HepG2 (cell line): ENCODE results near the gene ZMYM1. TPM values are rescaled to one million over a fixed set of nuclear protein-coding genes. Genes with fewer than 3 reads are reported as not detected.

ENCODE experiments used
- CCDC6 ChIP-seq: sonication (generic); formaldehyde crosslinking; IDR thresholded peaks from 2 replicates; pipeline ENCODE4 v1.8.1; 2022; ENCODE audit warnings: mild to moderate bottlenecking, missing genetic modification reagents, moderate library complexity
- EHMT2 ChIP-seq: fragments of 200-600 bp; sonication (generic); IDR thresholded peaks from 2 replicates; pipeline ENCODE4 v1.7.0; 2017; ENCODE audit warnings: antibody characterized with exemption, low read depth, low read length, borderline replicate concordance
- ETV5 ChIP-seq: IDR thresholded peaks from 2 replicates; pipeline ENCODE4 v1.6.1; 2018; ENCODE audit warnings: missing biosample characterization, missing genetic modification reagents, inconsistent platforms, borderline replicate concordance
- IRF2 ChIP-seq: IDR thresholded peaks from 2 replicates; pipeline ENCODE4 v1.6.1; 2018; ENCODE audit warnings: missing genetic modification reagents, missing compliant biosample characterization
- NFYC ChIP-seq: IDR thresholded peaks from 2 replicates; pipeline ENCODE4 v1.6.1; 2016; ENCODE audit warnings: missing genetic modification reagents, missing compliant biosample characterization
- NONO ChIP-seq, 2 experiments: fragments of 450-650 bp in 1 of 2; sonication (generic) in 1 of 2; formaldehyde crosslinking in 1 of 2; IDR thresholded peaks in 1 of 2; conservative IDR thresholded peaks in 1 of 2; 2 replicates each; pipeline versions ENCODE4 v1.6.1 to v1.8.0; 2017 to 2022; ENCODE audit warnings: mild to moderate bottlenecking in 1 of 2, missing genetic modification reagents in 1 of 2, moderate library complexity in 1 of 2
- ONECUT2 ChIP-seq: sonication (generic); formaldehyde crosslinking; IDR thresholded peaks from 2 replicates; pipeline ENCODE4 v1.4.0; 2020; ENCODE audit warnings: missing genetic modification reagents
- PHF5A ChIP-seq: IDR thresholded peaks from one replicate; pipeline ENCODE4 v1.6.1; 2018; ENCODE audit warnings: low read depth, missing genetic modification reagents; ENCODE audit not compliant: unreplicated experiment
- PRPF4 ChIP-seq: fragments of 200-400 bp; formaldehyde crosslinking; IDR thresholded peaks from 2 replicates; pipeline ENCODE4 v1.6.1; 2016; ENCODE audit warnings: low read length, low read depth; ENCODE audit not compliant: poor library complexity, severe bottlenecking
- SAFB2 ChIP-seq: sonication (generic); formaldehyde crosslinking; IDR thresholded peaks from 2 replicates; pipeline ENCODE4 v1.5.1; 2020; ENCODE audit warnings: missing genetic modification reagents, low read depth, mild to moderate bottlenecking, borderline replicate concordance
- TSC22D2 ChIP-seq: sonication (generic); formaldehyde crosslinking; IDR thresholded peaks from 2 replicates; pipeline ENCODE4 v1.5.1; 2020; ENCODE audit warnings: missing genetic modification reagents, mild to moderate bottlenecking, borderline replicate concordance
- ZNF282 ChIP-seq: fragments of 450-650 bp; IDR thresholded peaks from 2 replicates; pipeline ENCODE4 v1.6.1; 2018; ENCODE audit not compliant: partially characterized antibody
- ZNF841 ChIP-seq: sonication (generic); formaldehyde crosslinking; IDR thresholded peaks from 2 replicates; pipeline ENCODE4 v1.8.1; 2023; ENCODE audit warnings: missing genetic modification reagents, borderline replicate concordance
- ZNF891 ChIP-seq: sonication (generic); formaldehyde crosslinking; IDR thresholded peaks from 2 replicates; pipeline ENCODE4 v1.5.0; 2020; ENCODE audit warnings: mild to moderate bottlenecking, missing genetic modification reagents
- polyA plus RNA-seq, 8 experiments: library from polyadenylated mRNA; depleted of rRNA in 3 of 8; stranded (reverse) in 7 of 8; unstranded in 1 of 8; fragments of >200 nt; fragmentation: Illumina TruSeq in 4 of 8; extraction: Trizol in 4 of 8; gene quantifications; 2 replicates each; pipeline versions ENCODE4 v1.2.1 to v1.2.3, GENCODE V29; 2011 to 2016; ENCODE audit warnings: low read depth in 4 of 8, missing spikeins in 1 of 8, mixed read lengths in 1 of 8; ENCODE audit not compliant: insufficient read depth in 1 of 8
- total RNA-seq, 5 experiments: library from RNA; depleted of rRNA; stranded (reverse); fragments of >200 nt; fragmentation: Illumina TruSeq; extraction: Trizol; gene quantifications; 2 replicates each; pipeline ENCODE4 v1.2.3, GENCODE V29; 2016; ENCODE audit warnings: low read depth in 1 of 5
- TF ChIP-seq, protein P1 (sequence below): sonication (generic); formaldehyde crosslinking; IDR thresholded peaks from 2 replicates; pipeline ENCODE4 v1.4.0; 2020; ENCODE audit warnings: missing genetic modification reagents, low read depth, mild to moderate bottlenecking, borderline replicate concordance
- TF ChIP-seq, protein P2 (sequence below): sonication (generic); formaldehyde crosslinking; IDR thresholded peaks from 2 replicates; pipeline ENCODE4 v1.4.0; 2020; ENCODE audit warnings: missing genetic modification reagents, borderline replicate concordance
- TF ChIP-seq, protein P3 (sequence below): sonication (generic); formaldehyde crosslinking; IDR thresholded peaks from 2 replicates; pipeline ENCODE4 v1.4.0; 2020; ENCODE audit warnings: mild to moderate bottlenecking, missing genetic modification reagents
- TF ChIP-seq, protein P4 (sequence below): sonication (generic); formaldehyde crosslinking; IDR thresholded peaks from 2 replicates; pipeline ENCODE4 v1.8.1; 2023; ENCODE audit warnings: missing genetic modification reagents, inconsistent platforms, borderline replicate concordance
- TF ChIP-seq, protein P5 (sequence below): fragments of 450-650 bp; IDR thresholded peaks from 2 replicates; pipeline ENCODE4 v1.6.1; 2017

Gene ZMYM1
- total and polyA plus RNA-seq, 2 of the 13 experiments (the other 11 are each of a cell fraction or from before 2014, with no cell fraction given): 10.0 to 16.2 TPM

DNA sequence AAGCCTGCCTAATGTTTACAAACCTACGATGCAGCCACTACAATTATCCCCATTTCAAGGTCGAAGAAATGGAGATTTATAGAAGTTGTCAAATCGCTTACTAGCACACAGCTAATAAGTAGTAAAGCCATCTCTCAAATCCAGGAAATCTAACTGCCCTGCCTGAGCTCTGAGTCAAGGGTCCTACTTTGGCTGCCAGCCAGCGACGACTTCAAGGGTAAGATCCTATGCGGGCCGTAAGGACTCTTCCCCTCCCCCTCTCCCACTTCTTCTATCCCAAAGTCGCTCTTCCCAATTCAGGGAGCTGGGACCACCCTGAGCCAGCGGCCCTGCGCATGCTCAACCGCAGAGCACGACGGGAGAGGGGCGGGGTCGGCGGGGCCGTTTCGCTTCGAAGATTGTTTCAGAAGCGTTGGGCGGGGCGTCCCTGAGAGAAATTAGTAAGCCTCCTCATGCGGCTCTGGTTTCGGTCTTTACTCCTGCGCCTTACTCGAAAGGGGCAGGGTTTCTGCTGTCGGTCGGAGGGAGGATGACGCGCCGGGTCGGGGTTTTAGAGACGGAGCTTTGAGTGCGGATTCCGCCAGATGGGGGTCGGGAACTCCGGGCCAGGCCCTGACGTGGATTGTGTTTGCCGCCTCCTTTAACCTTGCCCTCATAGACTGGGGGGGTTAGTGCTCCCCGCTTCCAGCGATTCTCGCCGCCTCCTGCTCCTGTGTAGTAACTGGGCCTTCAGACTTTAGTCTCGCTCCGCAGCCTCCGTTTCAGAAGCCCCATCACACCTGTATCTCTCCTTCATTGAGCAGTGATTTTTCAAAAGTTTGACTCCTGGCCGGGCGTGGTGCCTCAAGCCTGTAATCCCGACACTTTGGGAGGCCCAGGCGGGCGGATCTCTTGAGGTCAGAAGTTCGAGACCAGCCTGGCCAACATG is at the start of gene ZMYM1 (continued):
- TF ChIP-seq, protein P1, sequence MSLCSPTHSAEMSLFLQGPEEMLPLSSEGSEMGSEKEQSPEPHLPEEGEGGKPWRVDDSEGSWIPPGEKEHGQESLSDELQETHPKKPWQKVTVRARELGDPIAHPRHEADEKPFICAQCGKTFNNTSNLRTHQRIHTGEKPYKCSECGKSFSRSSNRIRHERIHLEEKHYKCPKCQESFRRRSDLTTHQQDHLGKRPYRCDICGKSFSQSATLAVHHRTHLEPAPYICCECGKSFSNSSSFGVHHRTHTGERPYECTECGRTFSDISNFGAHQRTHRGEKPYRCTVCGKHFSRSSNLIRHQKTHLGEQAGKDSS: no peak
- TF ChIP-seq ZNF841 (no peak), IRF2 (CRISPR knock-in tag) (peak; percentile 69; the same call in 1 of the 2 replicates), TSC22D2 (CRISPR knock-in tag) (0 out of 2 replicates have a peak, but pooled peaks have one; percentile 61), EHMT2 (no peak), NFYC (CRISPR knock-in tag) (no peak), NONO (IDR thresholded peaks at IDR 0.05) (no peak), NONO (CRISPR knock-in tag; conservative IDR thresholded peaks at IDR 0.05) (peak; percentile 42), ZNF891 (CRISPR knock-in tag) (peak; percentile 89), PHF5A (CRISPR knock-in tag) (no peak), ONECUT2 (CRISPR knock-in tag) (no peak), CCDC6 (CRISPR knock-in tag) (no peak), ETV5 (CRISPR knock-in tag) (no peak), SAFB2 (CRISPR knock-in tag) (no peak), PRPF4 (no peak), ZNF282 (no peak)
- TF ChIP-seq, protein P2, sequence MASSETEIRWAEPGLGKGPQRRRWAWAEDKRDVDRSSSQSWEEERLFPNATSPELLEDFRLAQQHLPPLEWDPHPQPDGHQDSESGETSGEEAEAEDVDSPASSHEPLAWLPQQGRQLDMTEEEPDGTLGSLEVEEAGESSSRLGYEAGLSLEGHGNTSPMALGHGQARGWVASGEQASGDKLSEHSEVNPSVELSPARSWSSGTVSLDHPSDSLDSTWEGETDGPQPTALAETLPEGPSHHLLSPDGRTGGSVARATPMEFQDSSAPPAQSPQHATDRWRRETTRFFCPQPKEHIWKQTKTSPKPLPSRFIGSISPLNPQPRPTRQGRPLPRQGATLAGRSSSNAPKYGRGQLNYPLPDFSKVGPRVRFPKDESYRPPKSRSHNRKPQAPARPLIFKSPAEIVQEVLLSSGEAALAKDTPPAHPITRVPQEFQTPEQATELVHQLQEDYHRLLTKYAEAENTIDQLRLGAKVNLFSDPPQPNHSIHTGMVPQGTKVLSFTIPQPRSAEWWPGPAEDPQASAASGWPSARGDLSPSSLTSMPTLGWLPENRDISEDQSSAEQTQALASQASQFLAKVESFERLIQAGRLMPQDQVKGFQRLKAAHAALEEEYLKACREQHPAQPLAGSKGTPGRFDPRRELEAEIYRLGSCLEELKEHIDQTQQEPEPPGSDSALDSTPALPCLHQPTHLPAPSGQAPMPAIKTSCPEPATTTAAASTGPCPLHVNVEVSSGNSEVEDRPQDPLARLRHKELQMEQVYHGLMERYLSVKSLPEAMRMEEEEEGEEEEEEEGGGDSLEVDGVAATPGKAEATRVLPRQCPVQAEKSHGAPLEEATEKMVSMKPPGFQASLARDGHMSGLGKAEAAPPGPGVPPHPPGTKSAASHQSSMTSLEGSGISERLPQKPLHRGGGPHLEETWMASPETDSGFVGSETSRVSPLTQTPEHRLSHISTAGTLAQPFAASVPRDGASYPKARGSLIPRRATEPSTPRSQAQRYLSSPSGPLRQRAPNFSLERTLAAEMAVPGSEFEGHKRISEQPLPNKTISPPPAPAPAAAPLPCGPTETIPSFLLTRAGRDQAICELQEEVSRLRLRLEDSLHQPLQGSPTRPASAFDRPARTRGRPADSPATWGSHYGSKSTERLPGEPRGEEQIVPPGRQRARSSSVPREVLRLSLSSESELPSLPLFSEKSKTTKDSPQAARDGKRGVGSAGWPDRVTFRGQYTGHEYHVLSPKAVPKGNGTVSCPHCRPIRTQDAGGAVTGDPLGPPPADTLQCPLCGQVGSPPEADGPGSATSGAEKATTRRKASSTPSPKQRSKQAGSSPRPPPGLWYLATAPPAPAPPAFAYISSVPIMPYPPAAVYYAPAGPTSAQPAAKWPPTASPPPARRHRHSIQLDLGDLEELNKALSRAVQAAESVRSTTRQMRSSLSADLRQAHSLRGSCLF (CRISPR knock-in tag): no peak
- TF ChIP-seq, protein P3, sequence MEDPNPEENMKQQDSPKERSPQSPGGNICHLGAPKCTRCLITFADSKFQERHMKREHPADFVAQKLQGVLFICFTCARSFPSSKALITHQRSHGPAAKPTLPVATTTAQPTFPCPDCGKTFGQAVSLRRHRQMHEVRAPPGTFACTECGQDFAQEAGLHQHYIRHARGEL: no peak
- TF ChIP-seq, protein P4, sequence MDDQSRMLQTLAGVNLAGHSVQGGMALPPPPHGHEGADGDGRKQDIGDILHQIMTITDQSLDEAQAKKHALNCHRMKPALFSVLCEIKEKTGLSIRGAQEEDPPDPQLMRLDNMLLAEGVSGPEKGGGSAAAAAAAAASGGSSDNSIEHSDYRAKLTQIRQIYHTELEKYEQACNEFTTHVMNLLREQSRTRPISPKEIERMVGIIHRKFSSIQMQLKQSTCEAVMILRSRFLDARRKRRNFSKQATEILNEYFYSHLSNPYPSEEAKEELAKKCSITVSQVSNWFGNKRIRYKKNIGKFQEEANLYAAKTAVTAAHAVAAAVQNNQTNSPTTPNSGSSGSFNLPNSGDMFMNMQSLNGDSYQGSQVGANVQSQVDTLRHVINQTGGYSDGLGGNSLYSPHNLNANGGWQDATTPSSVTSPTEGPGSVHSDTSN (CRISPR knock-in tag): no peak
- TF ChIP-seq, protein P5, sequence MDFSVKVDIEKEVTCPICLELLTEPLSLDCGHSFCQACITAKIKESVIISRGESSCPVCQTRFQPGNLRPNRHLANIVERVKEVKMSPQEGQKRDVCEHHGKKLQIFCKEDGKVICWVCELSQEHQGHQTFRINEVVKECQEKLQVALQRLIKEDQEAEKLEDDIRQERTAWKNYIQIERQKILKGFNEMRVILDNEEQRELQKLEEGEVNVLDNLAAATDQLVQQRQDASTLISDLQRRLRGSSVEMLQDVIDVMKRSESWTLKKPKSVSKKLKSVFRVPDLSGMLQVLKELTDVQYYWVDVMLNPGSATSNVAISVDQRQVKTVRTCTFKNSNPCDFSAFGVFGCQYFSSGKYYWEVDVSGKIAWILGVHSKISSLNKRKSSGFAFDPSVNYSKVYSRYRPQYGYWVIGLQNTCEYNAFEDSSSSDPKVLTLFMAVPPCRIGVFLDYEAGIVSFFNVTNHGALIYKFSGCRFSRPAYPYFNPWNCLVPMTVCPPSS: no peak
